GM23338 (cell line): Measurements from ENCODE around the gene ZNF189. TPM values are rescaled to one million over a fixed set of nuclear protein-coding genes. Genes with fewer than 3 reads are reported as not detected.
A peak's percentile ranks its signal among the peaks of the same experiment; 100 is the strongest.

Source experiments
- ATAC-seq: fragments of 200-7000 bp; cut with Tn5 transposase; 3 replicates; pipeline ENCODE4 v1.9.1; 2020
- DNase-seq: peaks from one replicate; pipeline ENCODE4 v3.0.0-alpha.2; 2015; ENCODE audit warnings: low spot score
- H2AFZ ChIP-seq: fragments of 200-600 bp; sonication (generic); 2 replicates; pipeline ENCODE4 v1.8.0; 2016; ENCODE audit warnings: antibody characterized with exemption, mild to moderate bottlenecking, moderate library complexity
- H3F3A ChIP-seq: fragments of 200-600 bp; sonication (generic); replicated peaks from 2 replicates; pipeline ENCODE4 v1.8.0; 2017; ENCODE audit warnings: antibody characterized with exemption, mixed run types, low read depth
- H3K27ac ChIP-seq: fragments of 200-600 bp; sonication (generic); 2 replicates; pipeline ENCODE4 v1.6.1; 2016; ENCODE audit warnings: low read depth
- H3K27me3 ChIP-seq: fragments of 200-600 bp; sonication (generic); 2 replicates; pipeline ENCODE4 v1.8.0; 2016; ENCODE audit warnings: mild to moderate bottlenecking, mixed run types, moderate library complexity; ENCODE audit not compliant: insufficient read depth
- H3K36me3 ChIP-seq: fragments of 200-600 bp; sonication (generic); 2 replicates; pipeline ENCODE4 v1.8.0; 2016; ENCODE audit warnings: mild to moderate bottlenecking; ENCODE audit not compliant: insufficient read depth
- H3K4me1 ChIP-seq: fragments of 200-600 bp; sonication (generic); 2 replicates; pipeline ENCODE4 v1.8.0; 2016; ENCODE audit warnings: mild to moderate bottlenecking, moderate library complexity; ENCODE audit not compliant: insufficient read depth
- H3K4me2 ChIP-seq: fragments of 200-600 bp; sonication (generic); 2 replicates; pipeline ENCODE4 v1.7.1; 2017; ENCODE audit warnings: mixed run types
- H3K4me3 ChIP-seq: fragments of 200-600 bp; sonication (generic); 2 replicates; pipeline ENCODE4 v1.6.1; 2016; ENCODE audit warnings: mixed run types
- H3K79me2 ChIP-seq: fragments of 200-600 bp; sonication (generic); replicated peaks from 2 replicates; pipeline ENCODE4 v1.8.0; 2017; ENCODE audit warnings: mild to moderate bottlenecking; ENCODE audit not compliant: insufficient read depth
- H3K9me2 ChIP-seq: fragments of 200-600 bp; sonication (generic); 2 replicates; pipeline ENCODE4 v1.8.0; 2017; ENCODE audit not compliant: insufficient read depth
- H4K20me1 ChIP-seq: fragments of 200-600 bp; sonication (generic); replicated peaks from 2 replicates; pipeline ENCODE4 v1.8.0; 2017; ENCODE audit warnings: mild to moderate bottlenecking; ENCODE audit not compliant: insufficient read depth
- H3K27ac Mint-ChIP-seq: 2 replicates; pipeline ENCODE4 v1.8.0; 2020; ENCODE audit warnings: inconsistent platforms, mild to moderate bottlenecking, moderate library complexity, mixed read lengths
- H3K27me3 Mint-ChIP-seq: 3 replicates; pipeline ENCODE4 v1.8.0; 2022; ENCODE audit warnings: low read depth, mild to moderate bottlenecking, moderate library complexity, mixed read lengths, inconsistent platforms; ENCODE audit not compliant: insufficient read depth, poor library complexity
- H3K36me3 Mint-ChIP-seq: 3 replicates; pipeline ENCODE4 v1.8.0; 2021; ENCODE audit warnings: low read depth, mild to moderate bottlenecking, inconsistent platforms, moderate library complexity, mixed read lengths
- H3K4me1 Mint-ChIP-seq: 3 replicates; pipeline ENCODE4 v1.8.0; 2020; ENCODE audit warnings: mild to moderate bottlenecking, inconsistent platforms, mixed read lengths
- H3K4me3 Mint-ChIP-seq: 3 replicates; pipeline ENCODE4 v1.8.0; 2021; ENCODE audit warnings: moderate library complexity, mild to moderate bottlenecking, inconsistent platforms, mixed read lengths
- H3K9me3 Mint-ChIP-seq: 3 replicates; pipeline ENCODE4 v1.8.0; 2020; ENCODE audit warnings: moderate library complexity, mild to moderate bottlenecking, inconsistent platforms, mixed read lengths
- CTCF ChIP-seq, 2 experiments: fragments of 200-600 bp in 1 of 2; sonication (generic) in 1 of 2; conservative IDR thresholded peaks; 2 replicates each; pipeline versions ENCODE4 v1.5.1 to v1.6.1; 2016 to 2017; ENCODE audit warnings: antibody characterized with exemption in 2 of 2, low read depth in 2 of 2, mild to moderate bottlenecking in 2 of 2, moderate library complexity in 1 of 2
- ETS1 ChIP-seq: IDR thresholded peaks from 2 replicates; pipeline ENCODE4 v1.6.1; 2016; ENCODE audit warnings: antibody characterized with exemption
- EZH2 ChIP-seq: fragments of 200-600 bp; sonication (generic); IDR thresholded peaks from one replicate; pipeline ENCODE4 v1.8.0; 2017; ENCODE audit warnings: antibody characterized with exemption, mild to moderate bottlenecking, low read depth; ENCODE audit not compliant: unreplicated experiment
- JUNB ChIP-seq: IDR thresholded peaks from one replicate; pipeline ENCODE4 v1.6.1; 2016; ENCODE audit warnings: antibody characterized with exemption; ENCODE audit not compliant: unreplicated experiment
- STAT1 ChIP-seq: IDR thresholded peaks from one replicate; pipeline ENCODE4 v1.6.1; 2016; ENCODE audit warnings: antibody characterized with exemption; ENCODE audit not compliant: unreplicated experiment
- ZNF114 ChIP-seq: fragments of 250-450 bp; sonication (Bioruptor Pico); IDR thresholded peaks from 2 replicates; pipeline ENCODE4 v1.5.0; 2020; ENCODE audit warnings: mild to moderate bottlenecking, moderate library complexity
- ZNF462 ChIP-seq: fragments of 250-450 bp; sonication (Bioruptor Pico); IDR thresholded peaks from 2 replicates; pipeline ENCODE4 v1.5.0; 2020; ENCODE audit warnings: mild to moderate bottlenecking, moderate library complexity
- polyA plus RNA-seq: library from polyadenylated mRNA; unstranded; fragments of >200 nt; fragmentation: Nextera tagmentation; extraction: Ambion mirVana; gene quantifications from 2 replicates; pipeline ENCODE4 v1.2.1, GENCODE V29; 2016
- total RNA-seq: library from RNA; depleted of rRNA; stranded (reverse); fragments of >200 nt; shearing (Covaris generic); gene quantifications from 2 replicates; pipeline ENCODE4 v1.2.3, GENCODE V29; 2014

Gene ZNF189
- total and polyA plus RNA-seq, 2 experiments from 2014 or later: 5.8 to 10.6 TPM

GRCh38 chr9:101403516-101404285 lies 5.0 kb downstream of the ZNF189 start:
- Histone ChIP-seq H3K27ac (no peak overlapping the region), H2AFZ (no peak overlapping the region), H3K36me3 (peaks cover 56% of the 10 kb centered on the region), H3K9me2 (peaks cover 7% of the 10 kb centered on the region; the same call in 1 of the 2 replicates), H3K4me2 (no peak overlapping the region), H3K4me3 (no peak overlapping the region), H4K20me1 (no peaks in the 10 kb centered on the region), H3K79me2 (peaks cover 16% of the 10 kb centered on the region; the same call in 1 of the 2 replicates), H3K4me1 (peaks cover 4% of the 10 kb centered on the region; the same call in 1 of the 2 replicates), H3K27me3 (no peaks in the 10 kb centered on the region), H3F3A (no peaks in the 10 kb centered on the region)
- H3K9me3 Mint-ChIP-seq: peaks cover 37% of the 10 kb centered on the region
- peaks cover 83% of the 10 kb centered on the region for H3K36me3 Mint-ChIP-seq
- peaks cover under 1% of the 10 kb centered on the region for H3K27me3 Mint-ChIP-seq
- no peak for ATAC-seq
- H3K27ac Mint-ChIP-seq: no peak overlapping the region
- H3K4me3 Mint-ChIP-seq: no peak overlapping the region
- TF ChIP-seq ZNF462 (CRISPR knock-in tag): no peak
- no peak for DNase-seq
- peaks cover 5% of the 10 kb centered on the region for H3K4me1 Mint-ChIP-seq

GRCh38 chr9:101408374-101409078 lies 9.9 kb downstream of the ZNF189 start:
- Histone ChIP-seq H3K4me1 (no peaks in the 10 kb centered on the region), H3K27ac (no peak overlapping the region), H4K20me1 (no peaks in the 10 kb centered on the region), H3F3A (no peaks in the 10 kb centered on the region), H2AFZ (no peak overlapping the region), H3K27me3 (no peaks in the 10 kb centered on the region), H3K79me2 (no peaks in the 10 kb centered on the region), H3K36me3 (peaks cover 59% of the 10 kb centered on the region), H3K4me2 (no peak overlapping the region), H3K4me3 (peak overlapping the region; percentile 6; the same call in 1 of the 2 replicates), H3K9me2 (peaks cover 7% of the 10 kb centered on the region; the same call in 1 of the 2 replicates)
- peaks cover 78% of the 10 kb centered on the region for H3K9me3 Mint-ChIP-seq
- no peaks in the 10 kb centered on the region for H3K27me3 Mint-ChIP-seq
- H3K4me3 Mint-ChIP-seq: no peak overlapping the region
- H3K36me3 Mint-ChIP-seq: peaks cover 90% of the 10 kb centered on the region
- H3K4me1 Mint-ChIP-seq: no peaks in the 10 kb centered on the region
- H3K27ac Mint-ChIP-seq: no peak overlapping the region
- DNase-seq (no peak), ATAC-seq (no peak)
- TF ChIP-seq ETS1: no peak
- no peak for TF ChIP-seq STAT1
- no peak for TF ChIP-seq ZNF114 (CRISPR knock-in tag)
- TF ChIP-seq JUNB: no peak
- TF ChIP-seq EZH2: no peak
- TF ChIP-seq CTCF (conservative IDR thresholded peaks at IDR 0.05; ENCODE audit: low read depth in 2 of 2): no peak
